GM23338 (cell line): ENCODE results near the gene GIPC1. TPM values are rescaled to one million over a fixed set of nuclear protein-coding genes. Genes with fewer than 3 reads are reported as not detected.

Source experiments
- ATAC-seq: fragments of 200-7000 bp; cut with Tn5 transposase; 3 replicates; pipeline ENCODE4 v1.9.1; 2020
- DNase-seq: peaks from one replicate; pipeline ENCODE4 v3.0.0-alpha.2; 2015; ENCODE audit warnings: low spot score
- H2AFZ ChIP-seq: fragments of 200-600 bp; sonication (generic); 2 replicates; pipeline ENCODE4 v1.8.0; 2016; ENCODE audit warnings: antibody characterized with exemption, mild to moderate bottlenecking, moderate library complexity
- H3F3A ChIP-seq: fragments of 200-600 bp; sonication (generic); replicated peaks from 2 replicates; pipeline ENCODE4 v1.8.0; 2017; ENCODE audit warnings: antibody characterized with exemption, mixed run types, low read depth
- H3K27ac ChIP-seq: fragments of 200-600 bp; sonication (generic); 2 replicates; pipeline ENCODE4 v1.6.1; 2016; ENCODE audit warnings: low read depth
- H3K27me3 ChIP-seq: fragments of 200-600 bp; sonication (generic); 2 replicates; pipeline ENCODE4 v1.8.0; 2016; ENCODE audit warnings: mild to moderate bottlenecking, mixed run types, moderate library complexity; ENCODE audit not compliant: insufficient read depth
- H3K36me3 ChIP-seq: fragments of 200-600 bp; sonication (generic); 2 replicates; pipeline ENCODE4 v1.8.0; 2016; ENCODE audit warnings: mild to moderate bottlenecking; ENCODE audit not compliant: insufficient read depth
- H3K4me1 ChIP-seq: fragments of 200-600 bp; sonication (generic); 2 replicates; pipeline ENCODE4 v1.8.0; 2016; ENCODE audit warnings: mild to moderate bottlenecking, moderate library complexity; ENCODE audit not compliant: insufficient read depth
- H3K4me2 ChIP-seq: fragments of 200-600 bp; sonication (generic); 2 replicates; pipeline ENCODE4 v1.7.1; 2017; ENCODE audit warnings: mixed run types
- H3K4me3 ChIP-seq: fragments of 200-600 bp; sonication (generic); 2 replicates; pipeline ENCODE4 v1.6.1; 2016; ENCODE audit warnings: mixed run types
- H3K79me2 ChIP-seq: fragments of 200-600 bp; sonication (generic); replicated peaks from 2 replicates; pipeline ENCODE4 v1.8.0; 2017; ENCODE audit warnings: mild to moderate bottlenecking; ENCODE audit not compliant: insufficient read depth
- H3K9me2 ChIP-seq: fragments of 200-600 bp; sonication (generic); 2 replicates; pipeline ENCODE4 v1.8.0; 2017; ENCODE audit not compliant: insufficient read depth
- H4K20me1 ChIP-seq: fragments of 200-600 bp; sonication (generic); replicated peaks from 2 replicates; pipeline ENCODE4 v1.8.0; 2017; ENCODE audit warnings: mild to moderate bottlenecking; ENCODE audit not compliant: insufficient read depth
- H3K27ac Mint-ChIP-seq: 2 replicates; pipeline ENCODE4 v1.8.0; 2020; ENCODE audit warnings: inconsistent platforms, mild to moderate bottlenecking, moderate library complexity, mixed read lengths
- H3K27me3 Mint-ChIP-seq: 3 replicates; pipeline ENCODE4 v1.8.0; 2022; ENCODE audit warnings: low read depth, mild to moderate bottlenecking, moderate library complexity, mixed read lengths, inconsistent platforms; ENCODE audit not compliant: insufficient read depth, poor library complexity
- H3K36me3 Mint-ChIP-seq: 3 replicates; pipeline ENCODE4 v1.8.0; 2021; ENCODE audit warnings: low read depth, mild to moderate bottlenecking, inconsistent platforms, moderate library complexity, mixed read lengths
- H3K4me1 Mint-ChIP-seq: 3 replicates; pipeline ENCODE4 v1.8.0; 2020; ENCODE audit warnings: mild to moderate bottlenecking, inconsistent platforms, mixed read lengths
- H3K4me3 Mint-ChIP-seq: 3 replicates; pipeline ENCODE4 v1.8.0; 2021; ENCODE audit warnings: moderate library complexity, mild to moderate bottlenecking, inconsistent platforms, mixed read lengths
- H3K9me3 Mint-ChIP-seq: 3 replicates; pipeline ENCODE4 v1.8.0; 2020; ENCODE audit warnings: moderate library complexity, mild to moderate bottlenecking, inconsistent platforms, mixed read lengths
- CREB1 ChIP-seq: fragments of 250-450 bp; sonication (Bioruptor Pico); IDR thresholded peaks from 2 replicates; pipeline ENCODE4 v1.5.0; 2020; ENCODE audit warnings: low read depth, mild to moderate bottlenecking, moderate library complexity
- CTCF ChIP-seq, 2 experiments: fragments of 200-600 bp in 1 of 2; sonication (generic) in 1 of 2; conservative IDR thresholded peaks; 2 replicates each; pipeline versions ENCODE4 v1.5.1 to v1.6.1; 2016 to 2017; ENCODE audit warnings: antibody characterized with exemption in 2 of 2, low read depth in 2 of 2, mild to moderate bottlenecking in 2 of 2, moderate library complexity in 1 of 2
- ETS1 ChIP-seq: IDR thresholded peaks from 2 replicates; pipeline ENCODE4 v1.6.1; 2016; ENCODE audit warnings: antibody characterized with exemption
- EZH2phosphoT487 ChIP-seq: fragments of 200-600 bp; sonication (generic); IDR thresholded peaks from one replicate; pipeline ENCODE4 v1.8.1; 2018; ENCODE audit warnings: antibody characterized with exemption; ENCODE audit not compliant: unreplicated experiment
- NANOG ChIP-seq: IDR thresholded peaks from 2 replicates; pipeline ENCODE4 v1.6.1; 2016; ENCODE audit warnings: antibody characterized with exemption, borderline replicate concordance
- POLR2AphosphoS5 ChIP-seq: IDR thresholded peaks from 2 replicates; pipeline ENCODE4 v1.6.1; 2016; ENCODE audit warnings: antibody characterized with exemption, low read depth
- REST ChIP-seq: IDR thresholded peaks from one replicate; pipeline ENCODE4 v1.6.1; 2018; ENCODE audit warnings: antibody characterized with exemption; ENCODE audit not compliant: unreplicated experiment
- ZNF114 ChIP-seq: fragments of 250-450 bp; sonication (Bioruptor Pico); IDR thresholded peaks from 2 replicates; pipeline ENCODE4 v1.5.0; 2020; ENCODE audit warnings: mild to moderate bottlenecking, moderate library complexity
- polyA plus RNA-seq: library from polyadenylated mRNA; unstranded; fragments of >200 nt; fragmentation: Nextera tagmentation; extraction: Ambion mirVana; gene quantifications from 2 replicates; pipeline ENCODE4 v1.2.1, GENCODE V29; 2016
- total RNA-seq: library from RNA; depleted of rRNA; stranded (reverse); fragments of >200 nt; shearing (Covaris generic); gene quantifications from 2 replicates; pipeline ENCODE4 v1.2.3, GENCODE V29; 2014

GIPC1 gene
- total and polyA plus RNA-seq, 2 experiments from 2014 or later, result 51.6 to 106 TPM

- Mint-ChIP-seq H3K27me3 (peaks cover 9% of the 10 kb centered on the region), H3K36me3 (peaks cover 40% of the 10 kb centered on the region), H3K4me3 (no peak overlapping the region), H3K4me1 (peaks cover 5% of the 10 kb centered on the region; the same call in 2 of the 3 replicates), H3K9me3 (no peaks in the 10 kb centered on the region; the same call in 2 of the 3 replicates), H3K27ac (no peak overlapping the region)
- no peaks in the 10 kb centered on the region for H3K9me2 ChIP-seq
- ATAC-seq, result no peak
- no peak for DNase-seq
- H3K4me1 ChIP-seq, result no peaks in the 10 kb centered on the region
- peaks cover 15% of the 10 kb centered on the region for H3K36me3 ChIP-seq
- H3K79me2 ChIP-seq, result peaks cover 31% of the 10 kb centered on the region
- H3K4me2 ChIP-seq, result no peak overlapping the region
- H3K27ac ChIP-seq, result no peak overlapping the region
- no peak overlapping the region for H3K4me3 ChIP-seq
- TF ChIP-seq ETS1 (no peak), CTCF (conservative IDR thresholded peaks at IDR 0.05; ENCODE audit: low read depth in 2 of 2) (no peak), POLR2AphosphoS5 (no peak)
- H3K27me3 ChIP-seq, result no peaks in the 10 kb centered on the region
- no peak overlapping the region for H2AFZ ChIP-seq
- H3F3A ChIP-seq, result peaks cover 10% of the 10 kb centered on the region; the same call in 1 of the 2 replicates
- H4K20me1 ChIP-seq, result peaks cover 10% of the 10 kb centered on the region
These were observed 54.6 kb downstream of the GIPC1 start for GRCh38 chr19:14441041-14441938.

DNA sequence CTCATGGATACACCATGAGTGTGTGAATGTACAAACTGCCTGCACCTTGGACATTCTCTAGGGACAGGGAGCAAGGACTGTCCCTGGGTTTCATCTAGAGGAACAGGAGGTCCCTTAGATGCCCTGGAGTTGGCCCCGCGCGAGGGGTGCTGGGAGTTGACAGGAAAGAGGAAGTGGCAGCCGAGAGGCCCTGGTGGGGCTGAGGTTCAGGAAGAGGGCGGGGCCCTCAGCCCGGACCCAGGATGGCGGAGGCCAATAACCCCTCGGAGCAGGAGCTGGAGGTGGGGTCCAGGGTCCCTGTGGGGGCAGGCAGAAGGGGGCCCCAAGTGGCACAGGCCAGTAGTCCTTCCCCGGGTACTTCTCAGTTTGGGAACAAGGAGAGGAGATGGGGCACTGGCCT is 55.9 kb downstream of the GIPC1 start:
- Mint-ChIP-seq H3K27me3 (peaks cover 14% of the 10 kb centered on the region), H3K36me3 (peaks cover 32% of the 10 kb centered on the region), H3K4me1 (peaks cover 5% of the 10 kb centered on the region; the same call in 2 of the 3 replicates), H3K9me3 (no peaks in the 10 kb centered on the region; the same call in 2 of the 3 replicates), H3K4me3 (no peak overlapping the region), H3K27ac (no peak overlapping the region; the same call in 1 of the 2 replicates)
- Histone ChIP-seq H3F3A (peaks cover 10% of the 10 kb centered on the region; the same call in 1 of the 2 replicates), H3K27me3 (no peaks in the 10 kb centered on the region), H2AFZ (no peak overlapping the region), H3K27ac (no peak overlapping the region), H3K36me3 (peaks cover 11% of the 10 kb centered on the region), H3K9me2 (no peaks in the 10 kb centered on the region), H3K79me2 (peaks cover 42% of the 10 kb centered on the region), H3K4me3 (no peak overlapping the region), H3K4me1 (no peaks in the 10 kb centered on the region), H3K4me2 (no peak overlapping the region), H4K20me1 (peaks cover 10% of the 10 kb centered on the region)
- peak; percentile 37; the same call in 2 of the 3 replicates for ATAC-seq
- peak; percentile 35 for DNase-seq
- TF ChIP-seq CREB1 (CRISPR knock-in tag) (no peak), EZH2phosphoT487 (no peak), NANOG (no peak), REST (no peak), POLR2AphosphoS5 (no peak), ZNF114 (CRISPR knock-in tag) (no peak), CTCF (conservative IDR thresholded peaks at IDR 0.05; ENCODE audit: low read depth in 2 of 2) (no peak)
